A549 (cell line): ENCODE results near the gene CAMK1. TPM values are rescaled to one million over a fixed set of nuclear protein-coding genes. Genes with fewer than 3 reads are reported as not detected.

Experiments used
- ATAC-seq, 2 experiments: fragments of 200-7000 bp in 1 of 2; fragments of >200 bp in 1 of 2; cut with Nextera tagmentation in 1 of 2; cut with Tn5 transposase in 1 of 2; 3 replicates each; pipeline versions ENCODE4 v1.8.0 to v1.9.1; 2018 to 2020; ENCODE audit warnings: mild to moderate bottlenecking in 1 of 2, moderate library complexity in 1 of 2
- CTCF ChIA-PET: fragments of 300-600 bp; sonication (Branson Sonifier 250); formaldehyde crosslinking; extraction: SDS; loops from one replicate; lab custom pipeline; 2021; ENCODE audit warnings: antibody characterized with exemption, inconsistent platforms; lab: Yijun Ruan, JAX
- POLR2A ChIA-PET: fragments of 350-600 bp; formaldehyde crosslinking; extraction: SDS; loops from one replicate; lab custom pipeline; 2021; ENCODE audit warnings: antibody characterized with exemption, inconsistent platforms; lab: Yijun Ruan, JAX
- DNase-seq, 2 experiments: peaks; one replicate each; pipeline versions ENCODE4 v3.0.0 to v3.0.0-alpha.2; 2011 to 2016; ENCODE audit warnings: low read depth in 1 of 2, low spot score in 1 of 2
- FAIRE-seq: peaks from 2 replicates; lab custom pipeline; 2011; peaks lifted over from hg19 to GRCh38; lab: Jason Lieb, UNC
- H3K27ac ChIP-seq, 2 experiments: fragments of >200 bp; sonication (Bioruptor Twin); formaldehyde crosslinking; 3 replicates each; pipeline ENCODE4 v1.5.1; 2016 to 2017
- H3K4me1 ChIP-seq: fragments of >200 bp; sonication (Bioruptor Twin); formaldehyde crosslinking; 3 replicates; pipeline ENCODE4 v1.6.1; 2016
- H3K4me2 ChIP-seq: fragments of >200 bp; sonication (Bioruptor Twin); formaldehyde crosslinking; 3 replicates; pipeline ENCODE4 v1.6.1; 2016
- H3K4me3 ChIP-seq: fragments of >200 bp; sonication (Bioruptor Twin); formaldehyde crosslinking; 3 replicates; pipeline ENCODE4 v1.5.1; 2016
- H3K9me3 ChIP-seq: fragments of >200 bp; sonication (Bioruptor Twin); formaldehyde crosslinking; 3 replicates; pipeline ENCODE4 v1.6.1; 2016
- BCL3 ChIP-seq: fragments of >200 bp; sonication (Bioruptor Twin); formaldehyde crosslinking; IDR thresholded peaks from 3 replicates; pipeline ENCODE4 v1.6.1; 2016
- ELK1 ChIP-seq: fragments of 150-350 bp; IDR thresholded peaks from 2 replicates; pipeline ENCODE4 v1.6.1; 2014; ENCODE audit warnings: low read depth, mild to moderate bottlenecking, low read length
- EP300 ChIP-seq, 2 experiments: fragments of >200 bp; sonication (Bioruptor Twin); formaldehyde crosslinking; IDR thresholded peaks; 2 replicates in 1 of 2; 3 replicates in 1 of 2; pipeline ENCODE4 v1.6.1; 2016 to 2017
- HDAC2 ChIP-seq: fragments of 200-600 bp; sonication (generic); IDR thresholded peaks from 2 replicates; pipeline ENCODE4 v1.6.1; 2016
- HES2 ChIP-seq: fragments of >200 bp; sonication (Bioruptor Twin); formaldehyde crosslinking; IDR thresholded peaks from 2 replicates; pipeline ENCODE4 v1.6.1; 2016
- JUN ChIP-seq, 2 experiments: fragments of >200 bp; sonication (Bioruptor Twin); formaldehyde crosslinking; IDR thresholded peaks; 2 replicates in 1 of 2; 3 replicates in 1 of 2; pipeline ENCODE4 v1.6.1; 2016 to 2017
- JUNB ChIP-seq: fragments of >200 bp; sonication (Bioruptor Twin); formaldehyde crosslinking; IDR thresholded peaks from 2 replicates; pipeline ENCODE4 v1.6.1; 2016
- MAFK ChIP-seq: fragments of 450-650 bp; IDR thresholded peaks from 2 replicates; pipeline ENCODE4 v1.6.1; 2014; ENCODE audit not compliant: partially characterized antibody
- PBX3 ChIP-seq: IDR thresholded peaks from 2 replicates; pipeline ENCODE4 v1.6.1; 2012
- POLR2AphosphoS2 ChIP-seq: conservative IDR thresholded peaks from 2 replicates; pipeline ENCODE4 v1.6.1; 2012; ENCODE audit warnings: low read length, improper control_type of control experiment, inconsistent platforms
- RFX5 ChIP-seq: fragments of 450-650 bp; IDR thresholded peaks from 2 replicates; pipeline ENCODE4 v1.7.1; 2014; ENCODE audit warnings: antibody characterized with exemption, mild to moderate bottlenecking, moderate library complexity
- RNF2 ChIP-seq: fragments of 200-600 bp; sonication (generic); IDR thresholded peaks from 2 replicates; pipeline ENCODE4 v1.6.1; 2016; ENCODE audit warnings: low read depth, mild to moderate bottlenecking, antibody characterized with exemption, moderate library complexity, borderline replicate concordance
- SMC3 ChIP-seq: fragments of >200 bp; sonication (Bioruptor Twin); formaldehyde crosslinking; IDR thresholded peaks from 3 replicates; pipeline ENCODE4 v1.6.1; 2018; ENCODE audit warnings: inconsistent platforms
- USF2 ChIP-seq: fragments of 450-650 bp; IDR thresholded peaks from 2 replicates; pipeline ENCODE4 v1.6.1; 2014; ENCODE audit warnings: antibody characterized with exemption
- ZFP36 ChIP-seq: fragments of 450-650 bp; IDR thresholded peaks from 2 replicates; pipeline ENCODE4 v1.6.1; 2014; ENCODE audit warnings: borderline replicate concordance; ENCODE audit not compliant: partially characterized antibody
- ZSCAN20 ChIP-seq: fragments of 250-450 bp; sonication (Bioruptor Pico); IDR thresholded peaks from 2 replicates; pipeline ENCODE4 v1.8.0; 2022; ENCODE audit warnings: mild to moderate bottlenecking, moderate library complexity
- WGBS: methylation state at CpG from one replicate; pipeline ENCODE4 v1.1.6; 2017; ENCODE audit errors: missing lambda C conversion rate; 5-methylcytosine and 5-hydroxymethylcytosine counted together
- polyA plus RNA-seq, 4 experiments: library from polyadenylated mRNA; depleted of rRNA in 3 of 4; stranded (reverse); fragments of >200 nt; fragmentation: RNase III in 1 of 4; extraction: RNeasy Plus Mini Kit Qiagen cat#74134 plus additional on column Dnase treatment in 1 of 4; gene quantifications; 2 replicates in 3 of 4; 3 replicates in 1 of 4; pipeline ENCODE4 v1.2.3, GENCODE V29; 2011 to 2017

Gene CAMK1
- polyA plus RNA-seq, 2 of the 4 experiments (the other 2 are of a cell fraction): 13.5 to 15.6 TPM

- TF ChIP-seq BCL3: 0 out of 3 replicates have a peak, but pooled peaks have one; percentile 41
- TF ChIP-seq JUN (IDR thresholded peaks at IDR 0.05): peak; percentile 54 to 68; a peak in 3 of 5 replicates
- TF ChIP-seq, all 56 proteins: peak for 7
Measured at GRCh38 chr3:9749645-9750555, 19.8 kb downstream of the CAMK1 start, which contains the start of gene OGG1 (continued).

- WGBS: 9% methylated on average over 9 of the region's 19 CpGs
- ChIA-PET POLR2A (interaction anchor here (0.8 to 1.9 kb wide), 7 partner anchors 12 to 386 kb away, joined by 3 to 17 read pairs (median 4); partner anchors contain the start of genes ARPC4, BRPF1, CAMK1 and MTMR14), CTCF (interaction anchor here (0.8 to 4.9 kb wide), 11 partner anchors 10 to 396 kb away, joined by 3 to 22 read pairs (median 4); partner anchors contain the start of genes BRPF1 and CAMK1)
- no peaks in the 10 kb centered on the region for H3K9me3 ChIP-seq
- peak overlapping the region; percentile 72 for H3K4me3 ChIP-seq
- no peak for FAIRE-seq
- TF ChIP-seq SMC3 (no peak), POLR2AphosphoS2 (no peak), HDAC2 (no peak), EP300 (IDR thresholded peaks at IDR 0.05) (no peak), PBX3 (no peak), ZSCAN20 (no peak), JUNB (no peak), ZFP36 (no peak), USF2 (no peak), ELK1 (no peak), RNF2 (no peak)
- DNase-seq: peak in 1 of 2 experiments; percentile 26
- peaks cover 13% of the 10 kb centered on the region; the same call in 2 of the 3 replicates for H3K4me1 ChIP-seq
- peak; percentile 58 to 61 for ATAC-seq
- H3K4me2 ChIP-seq: peak overlapping the region; percentile 91
- H3K27ac ChIP-seq: peak overlapping the region; percentile 95 to 97
Measured at GRCh38 chr3:9749296-9749644, 20.5 kb downstream of the CAMK1 start.

GRCh38 chr3:9748031-9748430 lies 21.7 kb downstream of the CAMK1 start:
- FAIRE-seq: no peak
- TF ChIP-seq HES2 (no peak), EP300 (IDR thresholded peaks at IDR 0.05) (no peak), MAFK (no peak), BCL3 (no peak), RFX5 (no peak)
- POLR2A ChIA-PET: no interaction called here
- ATAC-seq: no peak
- no peaks in the 10 kb centered on the region for H3K9me3 ChIP-seq
- no peak overlapping the region for H3K4me3 ChIP-seq
- DNase-seq: no peak
- H3K27ac ChIP-seq: no peak overlapping the region
- no peak overlapping the region for H3K4me2 ChIP-seq
- WGBS: 96% methylated on average over 2 of the region's 2 CpGs
- CTCF ChIA-PET: interaction anchor here (1.5 to 4.9 kb wide), 3 partner anchors 9 to 33 kb away, joined by 5 to 22 read pairs (median 17); partner anchors contain the start of gene BRPF1
- peaks cover 13% of the 10 kb centered on the region; the same call in 2 of the 3 replicates for H3K4me1 ChIP-seq
